Body of pancreas (tissue), 4 donors: ENCODE results near the gene CDC45.

Experiments used
- CTCF ChIP-seq, 7 experiments: fragments of 450-650 bp in 4 of 7; fragments of 200-600 bp in 3 of 7; sonication (generic) in 3 of 7; IDR thresholded peaks; one replicate each; pipeline ENCODE4 v1.5.1; 2016 to 2019; ENCODE audit warnings: antibody characterized with exemption in 7 of 7
- POLR2A ChIP-seq, 3 donors: fragments of 450-650 bp; IDR thresholded peaks; one replicate each; pipeline ENCODE4 v1.6.1; 2016; ENCODE audit warnings: antibody characterized with exemption in 3 of 3, mild to moderate bottlenecking in 2 of 3

- TF ChIP-seq CTCF (IDR thresholded peaks at IDR 0.05) (no peak), POLR2A (IDR thresholded peaks at IDR 0.05) (no peak)
Observed at GRCh38 chr22:19476023-19476422, 3.7 kb upstream of the CDC45 start.
